HepG2 (cell line): Measurements from ENCODE around the gene CRYBA2. TPM values are rescaled to one million over a fixed set of nuclear protein-coding genes. Genes with fewer than 3 reads are reported as not detected.

Source experiments
- GPN1 ChIP-seq: sonication (generic); formaldehyde crosslinking; IDR thresholded peaks from 2 replicates; pipeline ENCODE4 v1.5.1; 2020; ENCODE audit warnings: missing genetic modification reagents, borderline replicate concordance
- HES4 ChIP-seq: sonication (generic); formaldehyde crosslinking; IDR thresholded peaks from 2 replicates; pipeline ENCODE4 v1.9.0; 2021; ENCODE audit warnings: mild to moderate bottlenecking, missing genetic modification reagents, borderline replicate concordance
- HMG20A ChIP-seq: IDR thresholded peaks from 2 replicates; pipeline ENCODE4 v1.6.1; 2016; ENCODE audit warnings: borderline replicate concordance
- HOMEZ ChIP-seq: IDR thresholded peaks from 2 replicates; pipeline ENCODE4 v1.6.1; 2016; ENCODE audit warnings: low read depth
- MEF2D ChIP-seq: sonication (generic); formaldehyde crosslinking; IDR thresholded peaks from 2 replicates; pipeline ENCODE4 v1.5.1; 2020; ENCODE audit warnings: mild to moderate bottlenecking, missing genetic modification reagents
- MXD3 ChIP-seq: IDR thresholded peaks from 2 replicates; pipeline ENCODE4 v1.6.1; 2016; ENCODE audit warnings: mild to moderate bottlenecking, missing biosample characterization, missing genetic modification reagents
- NFYB ChIP-seq: sonication (generic); formaldehyde crosslinking; IDR thresholded peaks from 2 replicates; pipeline ENCODE4 v1.4.0; 2020; ENCODE audit warnings: missing genetic modification reagents
- PAF1 ChIP-seq: IDR thresholded peaks from 2 replicates; pipeline ENCODE4 v1.6.1; 2016; ENCODE audit warnings: missing genetic modification reagents, missing compliant biosample characterization
- SAP130 ChIP-seq: IDR thresholded peaks from 2 replicates; pipeline ENCODE4 v1.6.1; 2016; ENCODE audit warnings: low read depth
- TRIM22 ChIP-seq: fragments of 450-650 bp; IDR thresholded peaks from 2 replicates; pipeline ENCODE4 v1.6.1; 2017
- USF2 ChIP-seq, 2 experiments: sonication (generic) in 1 of 2; formaldehyde crosslinking in 1 of 2; IDR thresholded peaks; 2 replicates each; pipeline versions ENCODE4 v1.5.1 to v1.6.1; 2011 to 2020; ENCODE audit warnings: borderline replicate concordance in 1 of 2, low read depth in 1 of 2, low read length in 1 of 2, mild to moderate bottlenecking in 1 of 2, missing genetic modification reagents in 1 of 2, moderate library complexity in 1 of 2
- ZFX ChIP-seq: sonication (generic); formaldehyde crosslinking; IDR thresholded peaks from 2 replicates; pipeline ENCODE4 v1.4.0; 2020; ENCODE audit warnings: mild to moderate bottlenecking, low read depth, missing genetic modification reagents, moderate library complexity
- ZHX1 ChIP-seq: sonication (generic); formaldehyde crosslinking; IDR thresholded peaks from 2 replicates; pipeline ENCODE4 v1.8.1; 2022; ENCODE audit warnings: low read depth, mild to moderate bottlenecking, missing genetic modification reagents
- ZNF224 ChIP-seq: sonication (generic); formaldehyde crosslinking; IDR thresholded peaks from 2 replicates; pipeline ENCODE4 v1.5.0; 2020; ENCODE audit warnings: mild to moderate bottlenecking, missing genetic modification reagents
- ZNF256 ChIP-seq: sonication (generic); formaldehyde crosslinking; conservative IDR thresholded peaks from 2 replicates; pipeline ENCODE4 v1.4.0; 2020; ENCODE audit warnings: missing genetic modification reagents
- ZNF275 ChIP-seq: sonication (generic); formaldehyde crosslinking; IDR thresholded peaks from 2 replicates; pipeline ENCODE4 v1.8.0; 2022; ENCODE audit warnings: missing genetic modification reagents, mild to moderate bottlenecking, inconsistent platforms, borderline replicate concordance
- ZNF552 ChIP-seq: sonication (generic); formaldehyde crosslinking; IDR thresholded peaks from 2 replicates; pipeline ENCODE4 v1.9.0; 2022; ENCODE audit warnings: missing genetic modification reagents, mild to moderate bottlenecking, borderline replicate concordance
- ZNF558 ChIP-seq: sonication (generic); formaldehyde crosslinking; IDR thresholded peaks from 2 replicates; pipeline ENCODE4 v1.9.0; 2022; ENCODE audit warnings: mild to moderate bottlenecking, missing genetic modification reagents, borderline replicate concordance
- ZNF674 ChIP-seq: sonication (generic); formaldehyde crosslinking; IDR thresholded peaks from 2 replicates; pipeline ENCODE4 v1.5.0; 2020; ENCODE audit warnings: low read depth, mild to moderate bottlenecking, missing genetic modification reagents
- polyA plus RNA-seq, 8 experiments: library from polyadenylated mRNA; depleted of rRNA in 3 of 8; stranded (reverse) in 7 of 8; unstranded in 1 of 8; fragments of >200 nt; fragmentation: Illumina TruSeq in 4 of 8; extraction: Trizol in 4 of 8; gene quantifications; 2 replicates each; pipeline versions ENCODE4 v1.2.1 to v1.2.3, GENCODE V29; 2011 to 2016; ENCODE audit warnings: low read depth in 4 of 8, missing spikeins in 1 of 8, mixed read lengths in 1 of 8; ENCODE audit not compliant: insufficient read depth in 1 of 8
- total RNA-seq, 5 experiments: library from RNA; depleted of rRNA; stranded (reverse); fragments of >200 nt; fragmentation: Illumina TruSeq; extraction: Trizol; gene quantifications; 2 replicates each; pipeline ENCODE4 v1.2.3, GENCODE V29; 2016; ENCODE audit warnings: low read depth in 1 of 5

The CRYBA2 gene
- total and polyA plus RNA-seq, 2 of the 13 experiments (the other 11 are each of a cell fraction or from before 2014, with no cell fraction given): not detected

- TF ChIP-seq USF2 (IDR thresholded peaks at IDR 0.05; ENCODE audit: low read depth, low read length) (no peak), USF2 (CRISPR knock-in tag; IDR thresholded peaks at IDR 0.05; ENCODE audit: borderline replicate concordance) (peak; percentile 23; the same call in 1 of the 2 replicates), SAP130 (CRISPR knock-in tag) (peak; percentile 34; the same call in 1 of the 2 replicates), HOMEZ (CRISPR knock-in tag) (no peak), ZFX (peak; percentile 61), NFYB (no peak), GPN1 (CRISPR knock-in tag) (no peak), ZNF224 (no peak), ZNF552 (CRISPR knock-in tag) (no peak), ZNF674 (CRISPR knock-in tag) (no peak), ZNF256 (CRISPR knock-in tag) (no peak), ZHX1 (no peak), MEF2D (CRISPR knock-in tag) (0 out of 2 replicates have a peak, but pooled peaks have one; percentile 13), ZNF275 (no peak), HMG20A (CRISPR knock-in tag) (no peak), MXD3 (CRISPR knock-in tag) (no peak), PAF1 (CRISPR knock-in tag) (no peak), ZNF558 (CRISPR knock-in tag) (0 out of 2 replicates have a peak, but pooled peaks have one; percentile 0), TRIM22 (no peak), HES4 (no peak)
Measured at GRCh38 chr2:219002395-219003266, 9.4 kb upstream of the CRYBA2 start (continued).
